GM23338 (cell line): ENCODE measurements around the gene XPC. TPM values are rescaled to one million over a fixed set of nuclear protein-coding genes. Genes with fewer than 3 reads are reported as not detected.

Experiments
- ATAC-seq: fragments of 200-7000 bp; cut with Tn5 transposase; 3 replicates; pipeline ENCODE4 v1.9.1; 2020
- DNase-seq: peaks from one replicate; pipeline ENCODE4 v3.0.0-alpha.2; 2015; ENCODE audit warnings: low spot score
- H2AFZ ChIP-seq: fragments of 200-600 bp; sonication (generic); 2 replicates; pipeline ENCODE4 v1.8.0; 2016; ENCODE audit warnings: antibody characterized with exemption, mild to moderate bottlenecking, moderate library complexity
- H3F3A ChIP-seq: fragments of 200-600 bp; sonication (generic); replicated peaks from 2 replicates; pipeline ENCODE4 v1.8.0; 2017; ENCODE audit warnings: antibody characterized with exemption, mixed run types, low read depth
- H3K27ac ChIP-seq: fragments of 200-600 bp; sonication (generic); 2 replicates; pipeline ENCODE4 v1.6.1; 2016; ENCODE audit warnings: low read depth
- H3K27me3 ChIP-seq: fragments of 200-600 bp; sonication (generic); 2 replicates; pipeline ENCODE4 v1.8.0; 2016; ENCODE audit warnings: mild to moderate bottlenecking, mixed run types, moderate library complexity; ENCODE audit not compliant: insufficient read depth
- H3K36me3 ChIP-seq: fragments of 200-600 bp; sonication (generic); 2 replicates; pipeline ENCODE4 v1.8.0; 2016; ENCODE audit warnings: mild to moderate bottlenecking; ENCODE audit not compliant: insufficient read depth
- H3K4me1 ChIP-seq: fragments of 200-600 bp; sonication (generic); 2 replicates; pipeline ENCODE4 v1.8.0; 2016; ENCODE audit warnings: mild to moderate bottlenecking, moderate library complexity; ENCODE audit not compliant: insufficient read depth
- H3K4me2 ChIP-seq: fragments of 200-600 bp; sonication (generic); 2 replicates; pipeline ENCODE4 v1.7.1; 2017; ENCODE audit warnings: mixed run types
- H3K4me3 ChIP-seq: fragments of 200-600 bp; sonication (generic); 2 replicates; pipeline ENCODE4 v1.6.1; 2016; ENCODE audit warnings: mixed run types
- H3K79me2 ChIP-seq: fragments of 200-600 bp; sonication (generic); replicated peaks from 2 replicates; pipeline ENCODE4 v1.8.0; 2017; ENCODE audit warnings: mild to moderate bottlenecking; ENCODE audit not compliant: insufficient read depth
- H3K9me2 ChIP-seq: fragments of 200-600 bp; sonication (generic); 2 replicates; pipeline ENCODE4 v1.8.0; 2017; ENCODE audit not compliant: insufficient read depth
- H4K20me1 ChIP-seq: fragments of 200-600 bp; sonication (generic); replicated peaks from 2 replicates; pipeline ENCODE4 v1.8.0; 2017; ENCODE audit warnings: mild to moderate bottlenecking; ENCODE audit not compliant: insufficient read depth
- H3K27ac Mint-ChIP-seq: 2 replicates; pipeline ENCODE4 v1.8.0; 2020; ENCODE audit warnings: inconsistent platforms, mild to moderate bottlenecking, moderate library complexity, mixed read lengths
- H3K27me3 Mint-ChIP-seq: 3 replicates; pipeline ENCODE4 v1.8.0; 2022; ENCODE audit warnings: low read depth, mild to moderate bottlenecking, moderate library complexity, mixed read lengths, inconsistent platforms; ENCODE audit not compliant: insufficient read depth, poor library complexity
- H3K36me3 Mint-ChIP-seq: 3 replicates; pipeline ENCODE4 v1.8.0; 2021; ENCODE audit warnings: low read depth, mild to moderate bottlenecking, inconsistent platforms, moderate library complexity, mixed read lengths
- H3K4me1 Mint-ChIP-seq: 3 replicates; pipeline ENCODE4 v1.8.0; 2020; ENCODE audit warnings: mild to moderate bottlenecking, inconsistent platforms, mixed read lengths
- H3K4me3 Mint-ChIP-seq: 3 replicates; pipeline ENCODE4 v1.8.0; 2021; ENCODE audit warnings: moderate library complexity, mild to moderate bottlenecking, inconsistent platforms, mixed read lengths
- H3K9me3 Mint-ChIP-seq: 3 replicates; pipeline ENCODE4 v1.8.0; 2020; ENCODE audit warnings: moderate library complexity, mild to moderate bottlenecking, inconsistent platforms, mixed read lengths
- CTCF ChIP-seq, 2 experiments: fragments of 200-600 bp in 1 of 2; sonication (generic) in 1 of 2; conservative IDR thresholded peaks; 2 replicates each; pipeline versions ENCODE4 v1.5.1 to v1.6.1; 2016 to 2017; ENCODE audit warnings: antibody characterized with exemption in 2 of 2, low read depth in 2 of 2, mild to moderate bottlenecking in 2 of 2, moderate library complexity in 1 of 2
- EZH2phosphoT487 ChIP-seq: fragments of 200-600 bp; sonication (generic); IDR thresholded peaks from one replicate; pipeline ENCODE4 v1.8.1; 2018; ENCODE audit warnings: antibody characterized with exemption; ENCODE audit not compliant: unreplicated experiment
- POLR2AphosphoS5 ChIP-seq: IDR thresholded peaks from 2 replicates; pipeline ENCODE4 v1.6.1; 2016; ENCODE audit warnings: antibody characterized with exemption, low read depth
- STAT1 ChIP-seq: IDR thresholded peaks from one replicate; pipeline ENCODE4 v1.6.1; 2016; ENCODE audit warnings: antibody characterized with exemption; ENCODE audit not compliant: unreplicated experiment
- ZNF462 ChIP-seq: fragments of 250-450 bp; sonication (Bioruptor Pico); IDR thresholded peaks from 2 replicates; pipeline ENCODE4 v1.5.0; 2020; ENCODE audit warnings: mild to moderate bottlenecking, moderate library complexity
- polyA plus RNA-seq: library from polyadenylated mRNA; unstranded; fragments of >200 nt; fragmentation: Nextera tagmentation; extraction: Ambion mirVana; gene quantifications from 2 replicates; pipeline ENCODE4 v1.2.1, GENCODE V29; 2016
- total RNA-seq: library from RNA; depleted of rRNA; stranded (reverse); fragments of >200 nt; shearing (Covaris generic); gene quantifications from 2 replicates; pipeline ENCODE4 v1.2.3, GENCODE V29; 2014
- TF ChIP-seq, protein P1 (sequence below): IDR thresholded peaks from 2 replicates; pipeline ENCODE4 v1.6.1; 2016; ENCODE audit warnings: antibody characterized with exemption

Gene XPC
- total and polyA plus RNA-seq, 2 experiments from 2014 or later, result 34.9 to 41.5 TPM

DNA sequence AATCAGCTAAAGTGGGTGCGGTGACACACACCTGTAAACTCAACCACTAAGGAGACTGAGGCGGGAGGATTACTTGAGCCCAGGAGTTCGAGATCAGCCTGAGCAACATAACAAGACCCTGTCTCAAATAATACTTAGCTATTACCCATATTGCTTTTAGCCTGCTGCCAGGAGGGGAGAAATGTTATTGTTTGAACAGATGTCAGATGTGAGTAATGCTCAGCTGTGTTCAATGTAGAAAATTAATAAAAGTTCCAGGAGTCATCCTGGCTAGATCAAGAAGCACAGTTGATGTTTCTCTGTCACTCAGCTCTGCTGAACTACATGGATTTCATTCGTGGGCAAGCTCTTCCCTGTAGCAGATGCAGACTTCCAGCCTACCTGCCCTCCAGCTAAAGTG, 22.4 kb upstream of the XPC start:
- Mint-ChIP-seq H3K4me3 (no peak overlapping the region), H3K36me3 (peaks cover 26% of the 10 kb centered on the region), H3K9me3 (no peaks in the 10 kb centered on the region), H3K27me3 (peaks cover 8% of the 10 kb centered on the region), H3K27ac (no peak overlapping the region), H3K4me1 (peaks cover 2% of the 10 kb centered on the region; the same call in 1 of the 3 replicates)
- H3K27ac ChIP-seq, result no peak overlapping the region
- H3F3A ChIP-seq, result no peaks in the 10 kb centered on the region
- TF ChIP-seq ZNF462 (CRISPR knock-in tag) (no peak), CTCF (conservative IDR thresholded peaks at IDR 0.05; ENCODE audit: low read depth in 2 of 2) (no peak), POLR2AphosphoS5 (no peak), EZH2phosphoT487 (no peak)
- peaks cover 14% of the 10 kb centered on the region; the same call in 1 of the 2 replicates for H3K36me3 ChIP-seq
- peaks cover 9% of the 10 kb centered on the region for H3K79me2 ChIP-seq
- ATAC-seq, result no peak
- H3K4me2 ChIP-seq, result no peak overlapping the region
- no peaks in the 10 kb centered on the region for H3K9me2 ChIP-seq
- no peak for DNase-seq
- no peaks in the 10 kb centered on the region for H4K20me1 ChIP-seq
- no peaks in the 10 kb centered on the region for H3K4me1 ChIP-seq
- no peaks in the 10 kb centered on the region for H3K27me3 ChIP-seq
- no peak overlapping the region for H3K4me3 ChIP-seq
- H2AFZ ChIP-seq, result no peak overlapping the region

- H3K4me3 Mint-ChIP-seq, result no peak overlapping the region
Observed at GRCh38 chr3:14200276-14200675, 21.9 kb upstream of the XPC start.

More at GRCh38 chr3:14200276-14200675, 21.9 kb upstream of the XPC start:
- Mint-ChIP-seq H3K4me1 (peaks cover 2% of the 10 kb centered on the region; the same call in 1 of the 3 replicates), H3K36me3 (peaks cover 26% of the 10 kb centered on the region), H3K9me3 (no peaks in the 10 kb centered on the region), H3K27ac (no peak overlapping the region), H3K27me3 (peaks cover 8% of the 10 kb centered on the region)
- no peak for DNase-seq
- Histone ChIP-seq H3K9me2 (no peaks in the 10 kb centered on the region), H3K27me3 (no peaks in the 10 kb centered on the region), H3K4me3 (no peak overlapping the region), H3K36me3 (peaks cover 14% of the 10 kb centered on the region; the same call in 1 of the 2 replicates), H3K4me1 (no peaks in the 10 kb centered on the region), H3K79me2 (peaks cover 14% of the 10 kb centered on the region), H2AFZ (no peak overlapping the region), H3F3A (no peaks in the 10 kb centered on the region), H3K4me2 (no peak overlapping the region), H4K20me1 (peaks cover 5% of the 10 kb centered on the region), H3K27ac (no peak overlapping the region)
- no peak for TF ChIP-seq STAT1
- TF ChIP-seq, protein P1, sequence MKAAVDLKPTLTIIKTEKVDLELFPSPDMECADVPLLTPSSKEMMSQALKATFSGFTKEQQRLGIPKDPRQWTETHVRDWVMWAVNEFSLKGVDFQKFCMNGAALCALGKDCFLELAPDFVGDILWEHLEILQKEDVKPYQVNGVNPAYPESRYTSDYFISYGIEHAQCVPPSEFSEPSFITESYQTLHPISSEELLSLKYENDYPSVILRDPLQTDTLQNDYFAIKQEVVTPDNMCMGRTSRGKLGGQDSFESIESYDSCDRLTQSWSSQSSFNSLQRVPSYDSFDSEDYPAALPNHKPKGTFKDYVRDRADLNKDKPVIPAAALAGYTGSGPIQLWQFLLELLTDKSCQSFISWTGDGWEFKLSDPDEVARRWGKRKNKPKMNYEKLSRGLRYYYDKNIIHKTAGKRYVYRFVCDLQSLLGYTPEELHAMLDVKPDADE, result no peak
- no peak for TF ChIP-seq EZH2phosphoT487
- ATAC-seq, result no peak
